Heart left ventricle (tissue), 13 donors: ENCODE data around the gene CCDC66.

Source experiments
- POLR2A ChIP-seq, 2 donors: fragments of 450-650 bp; IDR thresholded peaks; one replicate each; pipeline ENCODE4 v1.6.1; 2017; ENCODE audit warnings: antibody characterized with exemption in 2 of 2, mild to moderate bottlenecking in 2 of 2, moderate library complexity in 2 of 2
- TF ChIP-seq, protein P1 (sequence below), 12 donors: fragments of 200-600 bp; sonication (generic) in 4 of 12; IDR thresholded peaks; one replicate each; pipeline versions ENCODE4 v1.5.0 to v1.8.0; 2018 to 2022; ENCODE audit warnings: antibody characterized with exemption in 12 of 12, mild to moderate bottlenecking in 5 of 12
- donor health status: ischemic (EF 13 %, LVEDD 7.1; RV severe dilation, severe dysfunction).
- donor health status: DM: no; HTN: yes; CAD: no.
- donor health status: DM: no; HTN: no; CAD: no.
- donor health status: ischemic (EF 25% LVEDD 6.9; RV normal size, moderate dysfunction).
- donor health status: ischemic (EF 25% LVEDD 5.7; RV mildly dilated, moderate dysfunction).
- donor health status: ischemic (EF 35%, LVEDD 5.7; RV mildly dilated, moderate dysfunction).
- donor health status: nonischemic (EF 11% LVEDD 7.7; RV severe dilation, severe dysfunction).
- donor health status: DM: yes; HTN: yes; CAD: no.
- donor health status: PGD.
- donor health status: ischemic (EF 29% LVEDD 5.4; RV normal size, mild dysfunction).
- donor health status: nonischemic (EF 23%, LVEDD 6.1; RV moderate dilation, normal function).

DNA sequence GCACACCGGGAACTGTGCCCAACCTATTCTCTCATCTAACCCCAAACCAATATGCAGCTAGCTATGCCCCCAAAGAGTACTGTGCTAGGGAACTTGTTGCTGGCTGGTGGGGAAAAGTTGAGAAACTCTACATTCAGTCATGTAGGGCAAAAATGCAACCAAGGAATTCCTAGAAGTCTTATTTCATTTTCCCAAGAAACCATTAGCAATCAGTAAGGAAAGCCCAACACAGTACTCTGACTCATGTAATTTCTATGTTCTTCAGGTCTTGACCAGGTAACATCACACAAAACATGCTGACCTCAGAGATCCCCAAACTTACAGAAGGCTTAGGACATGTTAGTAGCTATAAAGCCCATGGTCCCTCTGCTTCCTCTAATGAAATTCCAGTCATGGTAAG is 74.0 kb downstream of the CCDC66 start:
- TF ChIP-seq, protein P1, sequence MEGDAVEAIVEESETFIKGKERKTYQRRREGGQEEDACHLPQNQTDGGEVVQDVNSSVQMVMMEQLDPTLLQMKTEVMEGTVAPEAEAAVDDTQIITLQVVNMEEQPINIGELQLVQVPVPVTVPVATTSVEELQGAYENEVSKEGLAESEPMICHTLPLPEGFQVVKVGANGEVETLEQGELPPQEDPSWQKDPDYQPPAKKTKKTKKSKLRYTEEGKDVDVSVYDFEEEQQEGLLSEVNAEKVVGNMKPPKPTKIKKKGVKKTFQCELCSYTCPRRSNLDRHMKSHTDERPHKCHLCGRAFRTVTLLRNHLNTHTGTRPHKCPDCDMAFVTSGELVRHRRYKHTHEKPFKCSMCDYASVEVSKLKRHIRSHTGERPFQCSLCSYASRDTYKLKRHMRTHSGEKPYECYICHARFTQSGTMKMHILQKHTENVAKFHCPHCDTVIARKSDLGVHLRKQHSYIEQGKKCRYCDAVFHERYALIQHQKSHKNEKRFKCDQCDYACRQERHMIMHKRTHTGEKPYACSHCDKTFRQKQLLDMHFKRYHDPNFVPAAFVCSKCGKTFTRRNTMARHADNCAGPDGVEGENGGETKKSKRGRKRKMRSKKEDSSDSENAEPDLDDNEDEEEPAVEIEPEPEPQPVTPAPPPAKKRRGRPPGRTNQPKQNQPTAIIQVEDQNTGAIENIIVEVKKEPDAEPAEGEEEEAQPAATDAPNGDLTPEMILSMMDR (IDR thresholded peaks at IDR 0.05) = no peak
- no peak for TF ChIP-seq POLR2A (IDR thresholded peaks at IDR 0.05)
